Astrocyte (in vitro differentiated cells and primary cell): Measurements from ENCODE around the gene AIDA.

ENCODE experiments used
- CTCF ChIP-seq: IDR thresholded peaks from 2 replicates; pipeline ENCODE4 v1.5.1; 2011; ENCODE audit warnings: low read depth, mild to moderate bottlenecking, inconsistent platforms, low read length, moderate library complexity; ENCODE audit not compliant: insufficient read depth
- EZH2 ChIP-seq: IDR thresholded peaks from 2 replicates; pipeline ENCODE4 v1.6.1; 2012; ENCODE audit warnings: mild to moderate bottlenecking, low read length, inconsistent platforms; ENCODE audit not compliant: insufficient read depth

- TF ChIP-seq CTCF, result no peak
- no peak for TF ChIP-seq EZH2
Observed at GRCh38 chr1:222750651-222751050, 38.4 kb upstream of the AIDA start.
